GM12878 (cell line): ENCODE results near the gene SRCIN1. TPM values are rescaled to one million over a fixed set of nuclear protein-coding genes. Genes with fewer than 3 reads are reported as not detected.

Experiments
- ATAC-seq: fragments of 200-7000 bp; cut with Tn5 transposase; 3 replicates; pipeline ENCODE4 v1.9.1; 2020; ENCODE audit warnings: mild to moderate bottlenecking, moderate library complexity
- BruUV-seq: library from RNA; stranded (reverse); fragments of 400-500 nt; replicated peaks from 2 replicates; lab custom pipeline; 2021; lab: Mats Ljungman, UMichigan
- CTCF ChIA-PET: fragments of 300-600 bp; sonication (Branson Sonifier 250); formaldehyde crosslinking; extraction: SDS; loops from one replicate; lab custom pipeline; 2021; ENCODE audit warnings: inconsistent platforms; lab: Yijun Ruan, JAX
- POLR2A ChIA-PET: fragments of 350-600 bp; formaldehyde crosslinking; extraction: SDS; loops from one replicate; lab custom pipeline; 2021; ENCODE audit warnings: inconsistent platforms; lab: Charles Lee
- RAD21 ChIA-PET: fragments of 300-600 bp; sonication (Branson Sonifier 250); formaldehyde crosslinking; loops from one replicate; lab custom pipeline; 2023; ENCODE audit warnings: antibody characterized with exemption; ENCODE audit not compliant: unreplicated experiment; lab: Charles Lee
- SMC1A ChIA-PET: fragments of 300-600 bp; sonication (Branson Sonifier 250); formaldehyde crosslinking; loops from one replicate; lab custom pipeline; 2023; ENCODE audit not compliant: unreplicated experiment, uncharacterized antibody; lab: Charles Lee
- DNase-seq: peaks from one replicate; pipeline ENCODE4 v3.0.0-alpha.2; 2011; ENCODE audit warnings: low read depth, low spot score
- FAIRE-seq: peaks from 3 replicates; lab custom pipeline; 2011; peaks lifted over from hg19 to GRCh38; lab: Jason Lieb, UNC
- H2AFZ ChIP-seq: 2 replicates; pipeline ENCODE4 v1.6.0; 2011; ENCODE audit warnings: low read depth, low read length, control low read depth; ENCODE audit not compliant: control insufficient read depth
- H3K27ac ChIP-seq: 2 replicates; pipeline ENCODE4 v1.5.1; 2011; ENCODE audit warnings: control low read depth; ENCODE audit not compliant: control insufficient read depth, insufficient read depth
- H3K27me3 ChIP-seq, 2 experiments: replicated peaks in 1 of 2; 2 replicates each; pipeline versions ENCODE4 v1.6.0 to v1.6.1; 2011; ENCODE audit warnings: low read length in 1 of 2; ENCODE audit not compliant: control insufficient read depth in 2 of 2, insufficient read depth in 2 of 2
- H3K36me3 ChIP-seq, 2 experiments: 2 replicates each; pipeline ENCODE4 v1.5.1; 2011; ENCODE audit warnings: low read length in 1 of 2; ENCODE audit not compliant: control insufficient read depth in 2 of 2, insufficient read depth in 2 of 2
- H3K4me1 ChIP-seq: 2 replicates; pipeline ENCODE4 v1.6.1; 2011; ENCODE audit warnings: mild to moderate bottlenecking, low read length, moderate library complexity, mixed read lengths; ENCODE audit not compliant: control insufficient read depth, insufficient read depth
- H3K4me2 ChIP-seq: 2 replicates; pipeline ENCODE4 v1.6.0; 2011; ENCODE audit warnings: control low read depth; ENCODE audit not compliant: control insufficient read depth, insufficient read depth
- H3K4me3 ChIP-seq: fragments of 200-600 bp; sonication (generic); 2 replicates; pipeline ENCODE4 v1.5.1; 2016
- H3K79me2 ChIP-seq: 2 replicates; pipeline ENCODE4 v1.6.0; 2011; ENCODE audit warnings: low read length; ENCODE audit not compliant: control insufficient read depth, insufficient read depth
- H3K9ac ChIP-seq: 2 replicates; pipeline ENCODE4 v1.8.0; 2011; ENCODE audit warnings: low read length, control low read depth, mixed read lengths; ENCODE audit not compliant: control insufficient read depth, insufficient read depth
- H3K9me3 ChIP-seq: replicated peaks from 3 replicates; pipeline ENCODE4 v1.5.1; 2011; ENCODE audit warnings: mild to moderate bottlenecking, low read length; ENCODE audit not compliant: control insufficient read depth, insufficient read depth
- H4K20me1 ChIP-seq: 2 replicates; pipeline ENCODE4 v1.6.0; 2011; ENCODE audit not compliant: control insufficient read depth, insufficient read depth
- CHD1 ChIP-seq: IDR thresholded peaks from 2 replicates; pipeline ENCODE4 v1.6.1; 2012; ENCODE audit warnings: low read depth, low read length, improper control_type of control experiment
- E4F1 ChIP-seq: fragments of 450-650 bp; IDR thresholded peaks from 2 replicates; pipeline ENCODE4 v1.6.1; 2018; ENCODE audit warnings: borderline replicate concordance, mild to moderate bottlenecking; ENCODE audit not compliant: partially characterized antibody
- FOXK2 ChIP-seq: fragments of 450-650 bp; IDR thresholded peaks from 2 replicates; pipeline ENCODE4 v1.6.1; 2017; ENCODE audit warnings: mild to moderate bottlenecking, moderate library complexity
- IRF4 ChIP-seq: IDR thresholded peaks from 2 replicates; pipeline ENCODE4 v1.6.1; 2011; ENCODE audit warnings: low read depth, low read length
- KDM1A ChIP-seq: fragments of 200-600 bp; sonication (generic); IDR thresholded peaks from 2 replicates; pipeline ENCODE4 v1.6.1; 2016; ENCODE audit warnings: borderline replicate concordance
- PAX8 ChIP-seq: fragments of 450-650 bp; IDR thresholded peaks from 2 replicates; pipeline ENCODE4 v1.6.1; 2017; ENCODE audit warnings: mild to moderate bottlenecking, moderate library complexity
- SMC3 ChIP-seq: IDR thresholded peaks from 2 replicates; pipeline ENCODE4 v1.6.1; 2011; ENCODE audit warnings: low read length, improper control_type of control experiment, borderline replicate concordance
- SREBF2 ChIP-seq: IDR thresholded peaks from 2 replicates; pipeline ENCODE4 v1.6.1; 2012; ENCODE audit warnings: mild to moderate bottlenecking, low read length
- STAT3 ChIP-seq: IDR thresholded peaks from 2 replicates; pipeline ENCODE4 v1.6.1; 2011; ENCODE audit warnings: low read depth, low read length, improper control_type of control experiment
- SUPT20H ChIP-seq: IDR thresholded peaks from 2 replicates; pipeline ENCODE4 v1.6.1; 2011; ENCODE audit warnings: low read depth, mild to moderate bottlenecking, low read length, moderate library complexity, borderline replicate concordance; ENCODE audit not compliant: control insufficient read depth
- SUZ12 ChIP-seq: fragments of 200-600 bp; sonication (generic); IDR thresholded peaks from one replicate; pipeline ENCODE4 v1.6.1; 2018; ENCODE audit warnings: antibody characterized with exemption, mild to moderate bottlenecking; ENCODE audit not compliant: unreplicated experiment
- TCF12 ChIP-seq: IDR thresholded peaks from 2 replicates; pipeline ENCODE4 v1.6.1; 2011; ENCODE audit warnings: low read depth, mild to moderate bottlenecking, low read length
- ZBTB11 ChIP-seq: fragments of 450-650 bp; formaldehyde crosslinking; IDR thresholded peaks from 2 replicates; pipeline ENCODE4 v1.5.0; 2022; ENCODE audit warnings: mild to moderate bottlenecking, missing genetic modification characterization
- ZNF687 ChIP-seq: fragments of 450-650 bp; IDR thresholded peaks from 2 replicates; pipeline ENCODE4 v1.6.1; 2017; ENCODE audit warnings: mild to moderate bottlenecking, moderate library complexity
- ZSCAN29 ChIP-seq: fragments of 450-650 bp; IDR thresholded peaks from 2 replicates; pipeline ENCODE4 v1.6.1; 2017; ENCODE audit warnings: mild to moderate bottlenecking, moderate library complexity
- WGBS: methylation state at CpG from one replicate; pipeline ENCODE4 v1.1.6; 2016; ENCODE audit warnings: low lambda C conversion rate; ENCODE audit not compliant: insufficient replicate concordance, insufficient coverage; ENCODE audit errors: missing lambda C conversion rate; 5-methylcytosine and 5-hydroxymethylcytosine counted together
- in situ Hi-C: fragments of 300-500 bp; cut with MboI; formaldehyde crosslinking; loops from 9 replicates; pipeline ENCODE4 v1.14.3; 2018; ENCODE audit warnings: mixed read lengths
- intact Hi-C: fragments of 100-400 bp; cut with micrococcal nuclease; formaldehyde crosslinking; loops from one replicate; pipeline ENCODE4 v1.14.2; 2022; ENCODE audit not compliant: unreplicated experiment
- polyA plus RNA-seq, 11 experiments: library from polyadenylated mRNA; depleted of rRNA in 4 of 11; unstranded in 6 of 11; stranded (reverse) in 5 of 11; fragments of >200 nt; fragmentation: Nextera tagmentation in 4 of 11; fragmentation: Illumina TruSeq in 1 of 11; extraction: Ambion mirVana in 4 of 11; extraction: Trizol in 1 of 11; gene quantifications; 1 replicate in 1 of 11; 2 replicates in 10 of 11; pipeline versions ENCODE4 v1.2.1 to v1.2.3, GENCODE V29; 2011 to 2016; ENCODE audit warnings: inconsistent platforms in 2 of 11, missing spikeins in 2 of 11, low read depth in 1 of 11
- total RNA-seq, 4 experiments: library from RNA; depleted of rRNA in 3 of 4; stranded (reverse); fragments of >200 nt in 3 of 4; fragmentation: Illumina TruSeq in 1 of 4; extraction: Trizol in 1 of 4; gene quantifications; 2 replicates each; pipeline versions ENCODE4 v1.2.1 to v1.2.3, GENCODE V29; 2013 to 2021

Gene SRCIN1
- total and polyA plus RNA-seq, 10 of the 15 experiments (the other 5 are each of a cell fraction or from before 2014, with no cell fraction given) = under 0.01 to 0.74 (median 0.20) TPM; not detected in 3

GRCh38 chr17:38564254-38564837 lies 41.4 kb downstream of the SRCIN1 start:
- Histone ChIP-seq H4K20me1 (no peaks in the 10 kb centered on the region), H3K79me2 (no peaks in the 10 kb centered on the region), H3K27ac (no peak overlapping the region), H3K9ac (no peak overlapping the region), H3K9me3 (no peaks in the 10 kb centered on the region), H3K4me2 (no peak overlapping the region), H3K4me1 (peaks cover 8% of the 10 kb centered on the region), H3K36me3 (no peaks in the 10 kb centered on the region), H3K4me3 (no peak overlapping the region), H2AFZ (no peak overlapping the region), H3K27me3 (peaks cover 29 to 36% of the 10 kb centered on the region in 2 experiments)
- DNase-seq (no peak), FAIRE-seq (no peak), ATAC-seq (no peak)
- CTCF ChIA-PET = interaction anchor here (1.0 to 3.4 kb wide), 4 partner anchors 99 to 105 kb away, joined by 3 to 12 read pairs (median 3); no protein-coding TSS in a partner anchor
- 24% methylated on average over 14 of the region's 14 CpGs for WGBS
- in situ Hi-C loops (no loop called here), intact Hi-C loops (no loop called here)
- SMC1A ChIA-PET = interaction anchor here (0.8 to 1.9 kb wide), 3 partner anchors 9 to 102 kb away, joined by 3 to 7 read pairs (median 3); no protein-coding TSS in a partner anchor
- RAD21 ChIA-PET = interaction anchor here (1.0 kb wide), 1 partner anchor 99 kb away, joined by 6 read pairs; no protein-coding TSS in a partner anchor
- POLR2A ChIA-PET = no interaction called here
- BruUV-seq = no TSS peak
- no peak for TF ChIP-seq TCF12
- TF ChIP-seq ZSCAN29 = no peak
- no peak for TF ChIP-seq ZBTB11 (CRISPR knock-in tag)
- TF ChIP-seq CHD1 = no peak
- no peak for TF ChIP-seq SUZ12
- no peak for TF ChIP-seq SREBF2
- no peak for TF ChIP-seq ZNF687
- no peak for TF ChIP-seq IRF4
- no peak for TF ChIP-seq SMC3
- no peak for TF ChIP-seq STAT3
- no peak for TF ChIP-seq E4F1
- TF ChIP-seq PAX8 = no peak
- no peak for TF ChIP-seq KDM1A
- TF ChIP-seq SUPT20H = no peak
- no peak for TF ChIP-seq FOXK2
